Measurements from ENCODE around the gene PTPRK.

DNA sequence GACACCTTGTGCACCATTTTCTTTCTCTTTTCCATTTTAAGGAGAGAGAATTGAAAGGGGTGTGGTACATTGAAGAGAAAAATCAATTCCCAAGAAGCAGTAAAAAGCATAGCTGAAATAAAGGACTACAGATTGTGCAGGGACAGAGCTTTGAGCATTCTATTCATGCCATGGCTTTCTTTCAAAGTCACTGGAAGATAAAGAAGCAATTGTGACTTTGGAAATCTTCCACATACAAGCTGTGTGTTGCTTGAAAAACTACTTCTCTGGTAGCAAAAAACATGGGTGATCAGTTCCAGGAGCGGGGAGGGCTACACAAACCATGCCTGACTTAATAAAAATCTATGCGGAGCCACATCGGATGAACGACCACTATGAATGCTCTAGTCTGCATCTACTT, 389.4 kb downstream of the PTPRK start:
- TF ChIP-seq SRF (IDR thresholded peaks at IDR 0.05; ENCODE audit: low read depth, low read length): no peak
- no peak for TF ChIP-seq CBX8 (IDR thresholded peaks at IDR 0.05; ENCODE audit: borderline replicate concordance, low read depth, low read length)
- TF ChIP-seq, protein P1, sequence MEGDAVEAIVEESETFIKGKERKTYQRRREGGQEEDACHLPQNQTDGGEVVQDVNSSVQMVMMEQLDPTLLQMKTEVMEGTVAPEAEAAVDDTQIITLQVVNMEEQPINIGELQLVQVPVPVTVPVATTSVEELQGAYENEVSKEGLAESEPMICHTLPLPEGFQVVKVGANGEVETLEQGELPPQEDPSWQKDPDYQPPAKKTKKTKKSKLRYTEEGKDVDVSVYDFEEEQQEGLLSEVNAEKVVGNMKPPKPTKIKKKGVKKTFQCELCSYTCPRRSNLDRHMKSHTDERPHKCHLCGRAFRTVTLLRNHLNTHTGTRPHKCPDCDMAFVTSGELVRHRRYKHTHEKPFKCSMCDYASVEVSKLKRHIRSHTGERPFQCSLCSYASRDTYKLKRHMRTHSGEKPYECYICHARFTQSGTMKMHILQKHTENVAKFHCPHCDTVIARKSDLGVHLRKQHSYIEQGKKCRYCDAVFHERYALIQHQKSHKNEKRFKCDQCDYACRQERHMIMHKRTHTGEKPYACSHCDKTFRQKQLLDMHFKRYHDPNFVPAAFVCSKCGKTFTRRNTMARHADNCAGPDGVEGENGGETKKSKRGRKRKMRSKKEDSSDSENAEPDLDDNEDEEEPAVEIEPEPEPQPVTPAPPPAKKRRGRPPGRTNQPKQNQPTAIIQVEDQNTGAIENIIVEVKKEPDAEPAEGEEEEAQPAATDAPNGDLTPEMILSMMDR (IDR thresholded peaks at IDR 0.05; ENCODE audit: control extremely low read depth in 1 of 3, insufficient read depth in 1 of 3, low read depth in 1 of 3, low read length in 3 of 3): no peak
- no peak for TF ChIP-seq SP1 (IDR thresholded peaks at IDR 0.05; ENCODE audit: low read depth, low read length)
- no peak for TF ChIP-seq CEBPB (IDR thresholded peaks at IDR 0.05; ENCODE audit: low read depth, low read length)
- no peak for TF ChIP-seq RXRA (IDR thresholded peaks at IDR 0.05; ENCODE audit: insufficient read depth, low read depth, low read length)
- TF ChIP-seq, protein P2, sequence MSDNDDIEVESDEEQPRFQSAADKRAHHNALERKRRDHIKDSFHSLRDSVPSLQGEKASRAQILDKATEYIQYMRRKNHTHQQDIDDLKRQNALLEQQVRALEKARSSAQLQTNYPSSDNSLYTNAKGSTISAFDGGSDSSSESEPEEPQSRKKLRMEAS (IDR thresholded peaks at IDR 0.05): no peak
- no peak for TF ChIP-seq JUND (IDR thresholded peaks at IDR 0.05; ENCODE audit: low read length)
- no peak for TF ChIP-seq POLR2A (IDR thresholded peaks at IDR 0.05; ENCODE audit: control extremely low read depth in 1 of 2, low read depth in 2 of 2, low read length in 2 of 2)
- no peak for TF ChIP-seq EGR1 (IDR thresholded peaks at IDR 0.05; ENCODE audit: borderline replicate concordance, low read depth, low read length)
- no peak for TF ChIP-seq CHD1 (IDR thresholded peaks at IDR 0.05; ENCODE audit: low read depth, low read length)
- TF ChIP-seq EZH2 (IDR thresholded peaks at IDR 0.05; ENCODE audit: low read depth, low read length, severe bottlenecking): no peak
- no peak for TF ChIP-seq MAFK (IDR thresholded peaks at IDR 0.05; ENCODE audit: low read depth, low read length)
